K562 (cell line): ENCODE measurements around the gene PIK3R1. TPM values are rescaled to one million over a fixed set of nuclear protein-coding genes. Genes with fewer than 3 reads are reported as not detected.

ENCODE experiments used
- CHCHD3 ChIP-seq: fragments of 250-450 bp; sonication (Bioruptor Pico); IDR thresholded peaks from 2 replicates; pipeline ENCODE4 v2.1.2; 2022; ENCODE audit warnings: mild to moderate bottlenecking
- COPS2 ChIP-seq: fragments of 450-650 bp; conservative IDR thresholded peaks from 2 replicates; pipeline ENCODE4 v1.6.1; 2016; ENCODE audit warnings: mild to moderate bottlenecking, moderate library complexity
- FOXA3 ChIP-seq, 2 experiments: fragments of 450-650 bp in 1 of 2; sonication (generic) in 1 of 2; formaldehyde crosslinking; IDR thresholded peaks in 1 of 2; conservative IDR thresholded peaks in 1 of 2; 2 replicates each; pipeline versions ENCODE4 v1.4.0 to v1.8.0; 2020 to 2022; ENCODE audit warnings: mild to moderate bottlenecking in 2 of 2, missing genetic modification reagents in 1 of 2
- POU5F1 ChIP-seq: fragments of 150-350 bp; IDR thresholded peaks from 2 replicates; pipeline ENCODE4 v1.6.1; 2014; ENCODE audit warnings: borderline replicate concordance, low read length, low read depth, mild to moderate bottlenecking; ENCODE audit not compliant: partially characterized antibody
- SIN3B ChIP-seq: fragments of 450-650 bp; IDR thresholded peaks from 2 replicates; pipeline ENCODE4 v1.6.1; 2017; ENCODE audit warnings: low read depth, mild to moderate bottlenecking, moderate library complexity
- ZNF609 ChIP-seq: sonication (generic); formaldehyde crosslinking; IDR thresholded peaks from 2 replicates; pipeline ENCODE4 v1.8.1; 2023; ENCODE audit warnings: missing genetic modification reagents, mild to moderate bottlenecking, borderline replicate concordance
- polyA plus RNA-seq, 8 experiments: library from polyadenylated mRNA; depleted of rRNA in 4 of 8; stranded (reverse) in 5 of 8; unstranded in 3 of 8; fragments of >200 nt; fragmentation: Nextera tagmentation in 2 of 8; fragmentation: Illumina TruSeq in 1 of 8; extraction: Ambion mirVana in 2 of 8; extraction: Trizol in 1 of 8; gene quantifications; 2 replicates each; pipeline versions ENCODE4 v1.2.1 to v1.2.3, GENCODE V29; 2011 to 2014; ENCODE audit warnings: inconsistent platforms in 1 of 8, missing spikeins in 1 of 8
- total RNA-seq, 7 experiments: library from RNA; depleted of rRNA in 6 of 7; stranded (reverse); fragments of >200 nt in 6 of 7; fragmentation: Illumina TruSeq in 2 of 7; extraction: Trizol in 2 of 7; gene quantifications; 2 replicates each; pipeline versions ENCODE4 v1.2.1 to v1.2.3, GENCODE V29; 2011 to 2021; ENCODE audit warnings: low replicate concordance in 1 of 7

PIK3R1 gene
- total and polyA plus RNA-seq, 9 of the 15 experiments (the other 6 are each of a cell fraction or from before 2014, with no cell fraction given) = 1.1 to 9.7 (median 4.8) TPM

DNA sequence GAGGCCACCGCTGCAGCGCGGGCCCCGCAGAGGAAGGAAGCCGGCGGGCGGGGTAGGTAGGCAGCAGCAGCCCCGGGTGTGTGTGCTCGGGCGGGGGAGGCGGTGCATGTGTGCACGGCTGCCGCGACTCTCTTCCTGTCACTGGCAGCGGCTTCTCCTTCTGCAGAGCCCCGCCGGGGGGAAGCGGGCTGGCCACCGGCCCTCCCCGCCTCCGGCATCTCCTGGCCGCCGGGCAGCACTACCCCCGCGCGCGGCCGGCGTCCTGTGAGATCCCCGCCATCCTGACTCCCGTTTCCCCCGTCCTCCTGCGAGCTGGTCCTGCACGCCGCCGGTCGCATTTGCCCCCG lies 315 bp downstream of the PIK3R1 start (continued):
- TF ChIP-seq COPS2 (no peak), POU5F1 (no peak), FOXA3 (CRISPR knock-in tag; conservative IDR thresholded peaks at IDR 0.05 in 1 of 2, IDR thresholded peaks at IDR 0.05 in 1 of 2) (no peak), SIN3B (no peak), CHCHD3 (CRISPR knock-in tag) (no peak), ZNF609 (CRISPR knock-in tag) (no peak; the same call in 1 of the 2 replicates)
- TF ChIP-seq, all 486 proteins: peak for 22
